ENCODE results near the gene RNU6-9. TPM values are rescaled to one million over a fixed set of nuclear protein-coding genes. Genes with fewer than 3 reads are reported as not detected.

The RNU6-9 gene
- total RNA-seq, 4 donors from 2014 or later = not detected

GRCh38 chr19:934865-935479 is 41.7 kb downstream of the RNU6-9 start:
- H3K4me3 ChIP-seq = no peak overlapping the region
- H3K27me3 ChIP-seq = no peaks in the 10 kb centered on the region
- peaks cover 11 to 36% (median 18%) of the 10 kb centered on the region in 4 donors for H3K4me1 ChIP-seq
- peak in 2 of 3 donors; percentile 80 to 85 for DNase-seq
- TF ChIP-seq POLR2A (IDR thresholded peaks at IDR 0.05) = no peak
- TF ChIP-seq CTCF (IDR thresholded peaks at IDR 0.05) = no peak
- no peaks in the 10 kb centered on the region for H3K9me3 ChIP-seq
- H3K36me3 ChIP-seq = no peaks in the 10 kb centered on the region
- peak overlapping the region in 3 of 4 donors; percentile 38 to 60 (median 54) for H3K27ac ChIP-seq

- H3K36me3 ChIP-seq = no peaks in the 10 kb centered on the region
- H3K9me3 ChIP-seq = no peaks in the 10 kb centered on the region
- H3K4me3 ChIP-seq = no peak overlapping the region
- TF ChIP-seq CTCF (IDR thresholded peaks at IDR 0.05) (no peak), POLR2A (IDR thresholded peaks at IDR 0.05) (no peak)
- no peak overlapping the region for H3K27ac ChIP-seq
- DNase-seq = no peak
- no peaks in the 10 kb centered on the region for H3K27me3 ChIP-seq
- H3K4me1 ChIP-seq = peaks cover 13 to 47% (median 20%) of the 10 kb centered on the region in 4 donors
Observed at GRCh38 chr19:936175-936546, 42.9 kb downstream of the RNU6-9 start.

- no peaks in the 10 kb centered on the region for H3K27me3 ChIP-seq
- no peaks in the 10 kb centered on the region for H3K9me3 ChIP-seq
- peaks cover 18 to 56% (median 23%) of the 10 kb centered on the region in 4 donors for H3K4me1 ChIP-seq
- H3K4me3 ChIP-seq = no peak overlapping the region
- TF ChIP-seq POLR2A (IDR thresholded peaks at IDR 0.05) = no peak
- TF ChIP-seq CTCF (IDR thresholded peaks at IDR 0.05) = no peak
- H3K36me3 ChIP-seq = no peaks in the 10 kb centered on the region
- no peak overlapping the region for H3K27ac ChIP-seq
- no peak for DNase-seq
Observed at GRCh38 chr19:937259-937694, 44.0 kb downstream of the RNU6-9 start.

GRCh38 chr19:938233-938923 is 45.1 kb downstream of the RNU6-9 start:
- Histone ChIP-seq H3K36me3 (no peaks in the 10 kb centered on the region), H3K4me3 (no peak overlapping the region), H3K27ac (no peak overlapping the region), H3K9me3 (no peaks in the 10 kb centered on the region), H3K4me1 (peaks cover 10 to 46% (median 17%) of the 10 kb centered on the region in 4 donors), H3K27me3 (no peaks in the 10 kb centered on the region)
- TF ChIP-seq CTCF (IDR thresholded peaks at IDR 0.05) (no peak), POLR2A (IDR thresholded peaks at IDR 0.05) (no peak)
- no peak for DNase-seq

- no peak overlapping the region for H3K27ac ChIP-seq
- no peaks in the 10 kb centered on the region for H3K36me3 ChIP-seq
- no peaks in the 10 kb centered on the region for H3K9me3 ChIP-seq
- H3K27me3 ChIP-seq = no peaks in the 10 kb centered on the region
- no peak for TF ChIP-seq CTCF (IDR thresholded peaks at IDR 0.05)
- TF ChIP-seq POLR2A (IDR thresholded peaks at IDR 0.05) = no peak
- no peak for DNase-seq
- peaks cover 10 to 38% (median 13%) of the 10 kb centered on the region in 4 donors for H3K4me1 ChIP-seq
- no peak overlapping the region for H3K4me3 ChIP-seq
Observed at GRCh38 chr19:939439-939838, 46.2 kb downstream of the RNU6-9 start.
